ENCODE measurements around the gene RBM34. TPM values are rescaled to one million over a fixed set of nuclear protein-coding genes. Genes with fewer than 3 reads are reported as not detected.

Gene RBM34
- total RNA-seq, 1 donor from 2014 or later: 52.2 TPM

- no peak overlapping the region for H3K27ac Mint-ChIP-seq (ENCODE audit: unreplicated experiment)
- no peaks in the 10 kb centered on the region for H3K4me1 Mint-ChIP-seq (ENCODE audit: unreplicated experiment)
- peaks cover 5% of the 10 kb centered on the region for H3K36me3 Mint-ChIP-seq (ENCODE audit: low read depth, unreplicated experiment)
These were observed 38.4 kb upstream of the RBM34 start for GRCh38 chr1:235199441-235199840.

GRCh38 chr1:235190431-235190830 is 29.4 kb upstream of the RBM34 start:
- H3K4me3 Mint-ChIP-seq (ENCODE audit: unreplicated experiment): no peak overlapping the region
- no peaks in the 10 kb centered on the region for H3K9me3 Mint-ChIP-seq (ENCODE audit: unreplicated experiment)
- DNase-seq (ENCODE audit: low spot score): no peak
- H3K27me3 Mint-ChIP-seq (ENCODE audit: unreplicated experiment): no peaks in the 10 kb centered on the region
- peaks cover 10% of the 10 kb centered on the region for H3K36me3 Mint-ChIP-seq (ENCODE audit: low read depth, unreplicated experiment)
- H3K27ac Mint-ChIP-seq (ENCODE audit: unreplicated experiment): no peak overlapping the region
- TF ChIP-seq CTCF (IDR thresholded peaks at IDR 0.05; ENCODE audit: unreplicated experiment): no peak
- H3K4me1 Mint-ChIP-seq (ENCODE audit: unreplicated experiment): no peaks in the 10 kb centered on the region

More at GRCh38 chr1:235199441-235199840, 38.4 kb upstream of the RBM34 start:
- Mint-ChIP-seq H3K4me3 (ENCODE audit: unreplicated experiment) (no peak overlapping the region), H3K27me3 (ENCODE audit: unreplicated experiment) (no peaks in the 10 kb centered on the region), H3K9me3 (ENCODE audit: unreplicated experiment) (no peaks in the 10 kb centered on the region)
- TF ChIP-seq CTCF (IDR thresholded peaks at IDR 0.05; ENCODE audit: unreplicated experiment): no peak
- peak; percentile 29 for DNase-seq (ENCODE audit: low spot score)

GRCh38 chr1:235187316-235187715 is 26.3 kb upstream of the RBM34 start:
- Mint-ChIP-seq H3K36me3 (ENCODE audit: low read depth, unreplicated experiment) (peaks cover 15% of the 10 kb centered on the region), H3K27me3 (ENCODE audit: unreplicated experiment) (no peaks in the 10 kb centered on the region), H3K4me3 (ENCODE audit: unreplicated experiment) (no peak overlapping the region), H3K4me1 (ENCODE audit: unreplicated experiment) (no peaks in the 10 kb centered on the region), H3K9me3 (ENCODE audit: unreplicated experiment) (no peaks in the 10 kb centered on the region), H3K27ac (ENCODE audit: unreplicated experiment) (no peak overlapping the region)
- no peak for DNase-seq (ENCODE audit: low spot score)
- no peak for TF ChIP-seq CTCF (IDR thresholded peaks at IDR 0.05; ENCODE audit: unreplicated experiment)

GRCh38 chr1:235181561-235182245 is 20.7 kb upstream of the RBM34 start:
- DNase-seq (ENCODE audit: low spot score): no peak
- Mint-ChIP-seq H3K4me1 (ENCODE audit: unreplicated experiment) (no peaks in the 10 kb centered on the region), H3K27ac (ENCODE audit: unreplicated experiment) (no peak overlapping the region), H3K27me3 (ENCODE audit: unreplicated experiment) (no peaks in the 10 kb centered on the region), H3K4me3 (ENCODE audit: unreplicated experiment) (peak overlapping the region; percentile 7), H3K36me3 (ENCODE audit: low read depth, unreplicated experiment) (peaks cover 18% of the 10 kb centered on the region), H3K9me3 (ENCODE audit: unreplicated experiment) (no peaks in the 10 kb centered on the region)
- TF ChIP-seq CTCF (IDR thresholded peaks at IDR 0.05; ENCODE audit: unreplicated experiment): no peak

GRCh38 chr1:235180916-235181460 is 19.9 kb upstream of the RBM34 start:
- no peak overlapping the region for H3K27ac Mint-ChIP-seq (ENCODE audit: unreplicated experiment)
- TF ChIP-seq CTCF (IDR thresholded peaks at IDR 0.05; ENCODE audit: unreplicated experiment): no peak
- peak overlapping the region; percentile 7 for H3K4me3 Mint-ChIP-seq (ENCODE audit: unreplicated experiment)
- H3K4me1 Mint-ChIP-seq (ENCODE audit: unreplicated experiment): no peaks in the 10 kb centered on the region
- H3K36me3 Mint-ChIP-seq (ENCODE audit: low read depth, unreplicated experiment): peaks cover 18% of the 10 kb centered on the region
- peaks cover 1% of the 10 kb centered on the region for H3K27me3 Mint-ChIP-seq (ENCODE audit: unreplicated experiment)
- H3K9me3 Mint-ChIP-seq (ENCODE audit: unreplicated experiment): no peaks in the 10 kb centered on the region
- DNase-seq (ENCODE audit: low spot score): no peak
